Measurements from ENCODE around the gene SCLY. TPM values are rescaled to one million over a fixed set of nuclear protein-coding genes. Genes with fewer than 3 reads are reported as not detected.
A peak's percentile ranks its signal among the peaks of the same experiment; 100 is the strongest.

Gene SCLY, protein sequence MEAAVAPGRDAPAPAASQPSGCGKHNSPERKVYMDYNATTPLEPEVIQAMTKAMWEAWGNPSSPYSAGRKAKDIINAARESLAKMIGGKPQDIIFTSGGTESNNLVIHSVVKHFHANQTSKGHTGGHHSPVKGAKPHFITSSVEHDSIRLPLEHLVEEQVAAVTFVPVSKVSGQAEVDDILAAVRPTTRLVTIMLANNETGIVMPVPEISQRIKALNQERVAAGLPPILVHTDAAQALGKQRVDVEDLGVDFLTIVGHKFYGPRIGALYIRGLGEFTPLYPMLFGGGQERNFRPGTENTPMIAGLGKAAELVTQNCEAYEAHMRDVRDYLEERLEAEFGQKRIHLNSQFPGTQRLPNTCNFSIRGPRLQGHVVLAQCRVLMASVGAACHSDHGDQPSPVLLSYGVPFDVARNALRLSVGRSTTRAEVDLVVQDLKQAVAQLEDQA
- 10 to 100 TPM in 5 of 7 donors, 1 to 10 TPM in 2; 7.3 to 17.5 (median 12.5) TPM for total RNA-seq
- polyA plus RNA-seq: 10 to 100 TPM in 1 of 2 donors, 1 to 10 TPM in 1; 7.6 to 18.0 TPM
- long read RNA-seq, donor 1, transcript SCLY-201 (12 exons, 2,562 nt): major isoform, 7 of 19 reads
- long read RNA-seq, donor 1, partial matches to known transcripts: 5 of 19 reads
- long read RNA-seq, donor 1, other reads (novel, unspliced or antisense): 4 of 19 reads
- long read RNA-seq, donor 2, partial matches to known transcripts: 0 of 3 reads
- long read RNA-seq, donor 2, other reads (novel, unspliced or antisense): 0 of 3 reads
- long read RNA-seq, donor 3, transcript SCLY-201 (12 exons, 2,562 nt): major isoform, 11 of 21 reads
- long read RNA-seq, donor 3, partial matches to known transcripts: 2 of 21 reads
- long read RNA-seq, donor 3, other reads (novel, unspliced or antisense): 5 of 21 reads

DNA sequence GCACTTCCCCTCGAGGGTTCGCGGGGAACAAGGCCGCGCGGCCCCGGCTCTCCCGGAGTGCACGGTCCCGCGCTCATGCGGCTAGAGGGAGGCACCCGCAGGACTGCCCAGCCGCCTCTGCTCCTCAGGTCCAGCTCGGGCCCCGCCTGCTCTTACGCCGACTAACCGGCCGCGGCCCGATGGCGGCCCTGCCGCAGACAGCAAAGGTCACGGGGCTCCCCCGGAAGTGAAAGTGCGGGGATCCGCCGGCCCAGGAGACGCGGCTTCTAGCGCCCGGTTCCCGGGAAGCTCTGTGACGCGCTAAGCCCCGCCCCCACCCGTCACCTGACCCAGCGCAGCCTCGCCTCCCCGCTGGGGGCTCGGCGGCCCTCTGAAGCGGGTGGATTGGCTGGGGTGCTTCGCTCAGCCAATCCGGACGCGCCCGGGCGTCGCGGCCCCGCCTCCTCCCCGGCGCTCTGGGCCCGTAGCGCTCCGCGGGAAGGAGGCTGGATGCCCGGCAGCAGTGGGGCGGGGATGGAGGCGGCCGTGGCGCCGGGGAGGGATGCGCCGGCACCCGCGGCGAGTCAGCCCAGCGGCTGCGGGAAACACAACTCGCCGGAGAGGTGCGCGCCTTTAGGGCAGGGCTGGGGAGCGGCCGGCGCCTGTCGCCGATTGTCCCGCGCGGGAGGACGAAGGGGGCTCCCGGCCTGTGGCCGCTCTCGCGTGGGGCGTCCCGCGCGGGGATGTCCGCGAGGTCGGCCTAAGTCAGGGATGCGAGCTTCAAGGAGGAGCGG lies at the start of gene SCLY:
SCLY (plus strand) TSS at position 460 of the 773 bp plus-strand sequence; CDS start at position 514, 54 bp downstream.
- 0% methylated on average over 64 to 98 of the region's 98 CpGs for WGBS, 3 donors
- H3K36me3 ChIP-seq: no peaks in the 10 kb centered on the region
- intact Hi-C loops (cut with DNase I): loop anchor here in 1 of 4 donors (5.0 kb wide), 1 partner anchor 93 kb away; the partner anchor contains the start of gene UBE2F
- H3K9me3 ChIP-seq: no peaks in the 10 kb centered on the region
- H3K27me3 ChIP-seq: no peaks in the 10 kb centered on the region
- H3K4me3 ChIP-seq: peak within 1 kb of the TSS; percentile 94
- peak within 1 kb of the TSS; percentile 71 to 73 for H3K27ac ChIP-seq
- no peaks in the 10 kb centered on the region for H3K4me1 ChIP-seq (ENCODE audit: insufficient read depth)
- DNase-seq: peak; percentile 97 to 98 (median 97)
- TF ChIP-seq EP300 (IDR thresholded peaks at IDR 0.05) (no peak), POLR2A (IDR thresholded peaks at IDR 0.05) (peak; percentile 82)
- TF ChIP-seq, protein P1, sequence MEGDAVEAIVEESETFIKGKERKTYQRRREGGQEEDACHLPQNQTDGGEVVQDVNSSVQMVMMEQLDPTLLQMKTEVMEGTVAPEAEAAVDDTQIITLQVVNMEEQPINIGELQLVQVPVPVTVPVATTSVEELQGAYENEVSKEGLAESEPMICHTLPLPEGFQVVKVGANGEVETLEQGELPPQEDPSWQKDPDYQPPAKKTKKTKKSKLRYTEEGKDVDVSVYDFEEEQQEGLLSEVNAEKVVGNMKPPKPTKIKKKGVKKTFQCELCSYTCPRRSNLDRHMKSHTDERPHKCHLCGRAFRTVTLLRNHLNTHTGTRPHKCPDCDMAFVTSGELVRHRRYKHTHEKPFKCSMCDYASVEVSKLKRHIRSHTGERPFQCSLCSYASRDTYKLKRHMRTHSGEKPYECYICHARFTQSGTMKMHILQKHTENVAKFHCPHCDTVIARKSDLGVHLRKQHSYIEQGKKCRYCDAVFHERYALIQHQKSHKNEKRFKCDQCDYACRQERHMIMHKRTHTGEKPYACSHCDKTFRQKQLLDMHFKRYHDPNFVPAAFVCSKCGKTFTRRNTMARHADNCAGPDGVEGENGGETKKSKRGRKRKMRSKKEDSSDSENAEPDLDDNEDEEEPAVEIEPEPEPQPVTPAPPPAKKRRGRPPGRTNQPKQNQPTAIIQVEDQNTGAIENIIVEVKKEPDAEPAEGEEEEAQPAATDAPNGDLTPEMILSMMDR (IDR thresholded peaks at IDR 0.05): no peak

DNA sequence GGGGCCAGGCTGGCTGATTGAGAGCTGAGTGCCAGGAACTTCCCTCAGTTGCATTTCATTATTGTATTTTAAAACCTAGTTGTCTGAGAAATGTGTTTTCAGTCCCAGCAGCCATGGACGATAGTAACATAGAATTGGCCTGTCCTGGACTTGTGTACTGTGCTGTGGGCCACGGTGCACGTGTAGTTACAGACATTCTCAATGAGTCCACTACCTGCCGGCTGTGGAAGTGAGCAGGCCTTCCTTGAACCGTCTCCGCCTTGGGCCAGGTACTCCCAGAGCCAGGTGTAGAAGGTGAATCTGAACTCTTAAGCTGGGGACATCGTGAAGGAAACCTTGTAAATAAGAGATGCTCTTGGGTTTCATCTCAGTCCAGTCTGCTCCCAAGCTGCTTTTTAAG lies 47.0 kb upstream of the SCLY start:
- Histone ChIP-seq H3K36me3 (no peaks in the 10 kb centered on the region), H3K27me3 (no peaks in the 10 kb centered on the region), H3K4me3 (no peak overlapping the region), H3K4me1 (ENCODE audit: insufficient read depth) (no peaks in the 10 kb centered on the region), H3K27ac (no peak overlapping the region), H3K9me3 (no peaks in the 10 kb centered on the region)
- TF ChIP-seq, protein P1 (IDR thresholded peaks at IDR 0.05): no peak
- TF ChIP-seq EP300 (IDR thresholded peaks at IDR 0.05) (no peak), POLR2A (IDR thresholded peaks at IDR 0.05) (no peak)
- WGBS, 3 donors: 93 to 94% (median 93%) methylated on average over 7 of the region's 7 CpGs
- intact Hi-C loops (cut with DNase I): no loop called here
- no peak for DNase-seq

DNA sequence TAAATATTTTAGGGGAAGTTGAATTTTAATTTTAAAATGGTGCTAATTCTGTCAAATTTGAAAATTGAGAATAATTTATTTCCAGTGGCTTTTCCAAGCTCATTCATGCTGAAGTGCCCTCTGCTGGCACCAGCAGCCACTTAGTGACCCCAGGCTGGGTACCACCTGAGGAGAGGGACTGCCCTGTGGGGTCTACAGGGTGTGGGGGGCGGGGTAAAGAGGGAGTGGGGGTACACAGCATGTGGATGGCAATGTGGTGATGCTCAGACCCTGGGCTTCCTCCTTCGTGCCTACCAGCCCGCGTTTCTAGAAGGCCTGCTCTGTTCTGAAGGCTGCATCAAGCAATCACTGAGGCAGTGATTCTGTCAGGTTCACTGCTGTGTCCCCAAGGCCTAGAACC lies 45.1 kb upstream of the SCLY start:
- WGBS, 3 donors: 68 to 91% (median 84%) methylated on average over 4 of the region's 4 CpGs

More for the DNA sequence above, 45.1 kb upstream of the SCLY start:
- Histone ChIP-seq H3K27ac (no peak overlapping the region), H3K4me3 (no peak overlapping the region), H3K4me1 (ENCODE audit: insufficient read depth) (no peaks in the 10 kb centered on the region), H3K36me3 (no peaks in the 10 kb centered on the region), H3K9me3 (no peaks in the 10 kb centered on the region), H3K27me3 (no peaks in the 10 kb centered on the region)
- TF ChIP-seq, protein P1 (IDR thresholded peaks at IDR 0.05): no peak
- intact Hi-C loops (cut with DNase I): no loop called here
- no peak for DNase-seq
